Omental fat pad (tissue), 4 donors: ENCODE measurements around the gene TSPAN1. TPM values are rescaled to one million over a fixed set of nuclear protein-coding genes. Genes with fewer than 3 reads are reported as not detected.
"Not testable (repeated sequence)": the region's sequence is repeated elsewhere in the genome, so short reads cannot be mapped to it uniquely, and the experiment has no call there.

Source experiments
- ATAC-seq: fragments of 150-250 bp; one replicate; pipeline ENCODE4 v1.9.1; 2016; ENCODE audit warnings: mild to moderate bottlenecking, moderate library complexity; ENCODE audit not compliant: low FRiP score
- DNase-seq: peaks from one replicate; pipeline ENCODE4 v3.0.0-alpha.2; 2019; ENCODE audit warnings: low spot score
- CTCF ChIP-seq, 3 donors: fragments of 450-650 bp; IDR thresholded peaks; one replicate each; pipeline ENCODE4 v1.5.1; 2016 to 2017; ENCODE audit warnings: antibody characterized with exemption in 3 of 3, mild to moderate bottlenecking in 3 of 3, moderate library complexity in 2 of 3
- small RNA-seq: library from RNA; depleted of rRNA; stranded (forward); fragments of <200 nt; gene quantifications from one replicate; pipeline ENCODE3, GENCODE V24; 2016
- total RNA-seq, 4 donors: library from RNA; depleted of rRNA; stranded (reverse); fragments of >200 nt; gene quantifications; one replicate each; pipeline ENCODE4 v1.1.0, GENCODE V29; 2016

TSPAN1 gene
- total RNA-seq, 4 donors from 2014 or later = 0.84 to 1.2 (median 1.2) TPM; not detected in 1

DNA sequence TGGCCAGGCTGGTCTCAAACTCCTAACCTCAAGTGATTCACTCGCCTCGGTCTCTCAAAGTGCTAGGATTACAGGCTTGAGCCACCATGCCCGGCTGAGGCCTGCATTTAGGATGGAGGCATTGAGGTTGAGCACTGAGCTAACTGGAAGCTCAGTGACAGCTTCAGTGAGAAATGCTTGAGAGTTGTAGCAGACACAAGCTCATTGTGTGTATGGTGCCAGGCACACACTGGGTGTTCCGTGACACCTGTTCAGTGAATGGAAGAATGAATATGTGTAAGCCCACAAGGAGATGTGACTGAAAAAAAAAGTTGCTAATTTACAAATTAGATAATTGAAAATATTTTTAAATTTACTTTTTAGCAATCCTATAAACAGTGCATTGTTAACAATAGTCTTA is 50.1 kb downstream of the TSPAN1 start:
- ATAC-seq (no peak), DNase-seq (no peak)
- no peak for TF ChIP-seq CTCF (IDR thresholded peaks at IDR 0.05)

GRCh38 chr1:46231231-46231630 is 56.3 kb downstream of the TSPAN1 start:
- ATAC-seq, DNase-seq: not testable (repeated sequence)

Small RNAs within 50 kb of the gene (small RNA-seq; reads per million reads assigned to genes)
- not detected for gene AL672043.1

Other genes starting within 250 kb of the TSPAN1 start
- 100 to 1,000 TPM in 1 of 4 donors, 10 to 100 TPM in 3; 21.9 to 123 (median 39.2) TPM for gene PIK3R3, start 42.5 kb upstream of the TSPAN1 start, total RNA-seq
- not detected for gene P3R3URF, start 1.4 kb downstream of the TSPAN1 start, total RNA-seq
- gene POMGNT1, start 23.3 kb downstream of the TSPAN1 start, total RNA-seq = 10 to 100 TPM; 27.4 to 46.5 (median 38.3) TPM
- 10 to 100 TPM in 1 of 4 donors, 1 to 10 TPM in 2, under 1 TPM in 1; 0.96 to 10.6 (median 3.3) TPM for gene LURAP1, start 28.2 kb downstream of the TSPAN1 start, total RNA-seq
- gene RAD54L, start 72.7 kb downstream of the TSPAN1 start, total RNA-seq = 1 to 10 TPM in 1 of 4 donors, under 1 TPM in 1, not detected in 2; 0.28 to 1.4 TPM
- gene LRRC41, start 128.5 kb downstream of the TSPAN1 start, total RNA-seq = 100 to 1,000 TPM in 1 of 4 donors, 10 to 100 TPM in 3; 65.3 to 108 (median 73.2) TPM
- gene UQCRH, start 128.6 kb downstream of the TSPAN1 start, total RNA-seq = 100 to 1,000 TPM; 398 to 609 (median 515) TPM
- 10 to 100 TPM; 19.5 to 26.3 (median 22.2) TPM for gene NSUN4, start 165.7 kb downstream of the TSPAN1 start, total RNA-seq
- 10 to 100 TPM; 11.5 to 36.4 (median 20.3) TPM for gene FAAH, start 219.2 kb downstream of the TSPAN1 start, total RNA-seq